HepG2 (cell line): ENCODE measurements around the gene TLCD1. TPM values are rescaled to one million over a fixed set of nuclear protein-coding genes. Genes with fewer than 3 reads are reported as not detected.

ENCODE experiments used
- ATAC-seq: fragments of 200-7000 bp; cut with Tn5 transposase; 3 replicates; pipeline ENCODE4 v1.9.1; 2020; ENCODE audit warnings: mild to moderate bottlenecking, moderate library complexity
- BruUV-seq: library from RNA; stranded (reverse); fragments of 400-500 nt; replicated peaks from 2 replicates; lab custom pipeline; 2021; lab: Mats Ljungman, UMichigan
- CTCF ChIA-PET: fragments of 300-600 bp; formaldehyde crosslinking; extraction: SDS; loops from one replicate; lab custom pipeline; 2021; ENCODE audit warnings: low total read pairs, inconsistent platforms, low intra/inter-chr PET ratio; lab: Yijun Ruan, JAX
- POLR2A ChIA-PET: fragments of 350-600 bp; sonication (Branson Sonifier 250); formaldehyde crosslinking; loops from one replicate; lab custom pipeline; 2020; ENCODE audit warnings: antibody characterized with exemption, inconsistent platforms; lab: Yijun Ruan, JAX
- DNase-seq: peaks from one replicate; pipeline ENCODE4 v3.0.0-alpha.2; 2015; ENCODE audit warnings: low spot score
- FAIRE-seq: peaks from 3 replicates; lab custom pipeline; 2011; peaks lifted over from hg19 to GRCh38; lab: Jason Lieb, UNC
- H2AFZ ChIP-seq: one replicate; pipeline ENCODE4 v1.6.1; 2011; ENCODE audit warnings: low read length, inconsistent platforms
- H3K27ac ChIP-seq: fragments of 300-600 bp; 3 replicates; pipeline ENCODE4 v1.8.0; 2011; ENCODE audit warnings: mixed run types, mild to moderate bottlenecking, mixed read lengths, low read length, inconsistent platforms; ENCODE audit not compliant: insufficient read depth; ENCODE audit errors: extremely low read length
- H3K27me3 ChIP-seq, 2 experiments: fragments of 200-600 bp in 1 of 2; 2 replicates in 1 of 2; 3 replicates in 1 of 2; pipeline versions ENCODE4 v1.6.0 to v1.8.0; 2011; ENCODE audit warnings: low read length in 2 of 2, mild to moderate bottlenecking in 2 of 2, moderate library complexity in 2 of 2, inconsistent platforms in 1 of 2; ENCODE audit not compliant: insufficient read depth in 2 of 2, control insufficient read depth in 1 of 2
- H3K36me3 ChIP-seq, 2 experiments: fragments of 200-600 bp in 1 of 2; replicated peaks in 1 of 2; 2 replicates in 1 of 2; 3 replicates in 1 of 2; pipeline versions ENCODE4 v1.5.1 to v1.8.0; 2011; ENCODE audit warnings: low read length in 2 of 2, inconsistent platforms in 1 of 2; ENCODE audit not compliant: insufficient read depth in 2 of 2, control insufficient read depth in 1 of 2
- H3K4me1 ChIP-seq: 2 replicates; pipeline ENCODE4 v1.5.1; 2012; ENCODE audit warnings: low read length, inconsistent platforms; ENCODE audit not compliant: insufficient read depth
- H3K4me2 ChIP-seq: 2 replicates; pipeline ENCODE4 v1.6.0; 2011; ENCODE audit warnings: low read depth, low read length, inconsistent platforms
- H3K4me3 ChIP-seq, 3 experiments: fragments of 200-600 bp in 1 of 3; sonication (generic), shearing (Covaris generic) in 1 of 3; replicated peaks in 1 of 3; 2 replicates each; pipeline ENCODE4 v1.5.1; 2011 to 2016; ENCODE audit warnings: low read length in 3 of 3, inconsistent platforms in 2 of 3, low read depth in 2 of 3, mild to moderate bottlenecking in 2 of 3, control low read depth in 1 of 3, mixed read lengths in 1 of 3; ENCODE audit not compliant: insufficient read depth in 1 of 3
- H3K79me2 ChIP-seq: one replicate; pipeline ENCODE4 v1.6.1; 2011; ENCODE audit warnings: low read length, inconsistent platforms; ENCODE audit not compliant: insufficient read depth
- H3K9ac ChIP-seq: 2 replicates; pipeline ENCODE4 v1.6.0; 2011; ENCODE audit warnings: mild to moderate bottlenecking, low read depth, low read length, inconsistent platforms; ENCODE audit not compliant: insufficient read depth
- H3K9me3 ChIP-seq: 2 replicates; pipeline ENCODE4 v1.5.1; 2012; ENCODE audit warnings: mild to moderate bottlenecking, low read length
- H4K20me1 ChIP-seq: 2 replicates; pipeline ENCODE4 v1.6.0; 2011; ENCODE audit warnings: inconsistent platforms, mild to moderate bottlenecking, low read length, moderate library complexity; ENCODE audit not compliant: insufficient read depth
- DDIT3 ChIP-seq: sonication (generic); formaldehyde crosslinking; IDR thresholded peaks from 2 replicates; pipeline ENCODE4 v1.4.0; 2020; ENCODE audit warnings: mild to moderate bottlenecking, missing genetic modification reagents
- GPN1 ChIP-seq: sonication (generic); formaldehyde crosslinking; IDR thresholded peaks from 2 replicates; pipeline ENCODE4 v1.5.1; 2020; ENCODE audit warnings: missing genetic modification reagents, borderline replicate concordance
- IRF9 ChIP-seq: sonication (generic); formaldehyde crosslinking; IDR thresholded peaks from 2 replicates; pipeline ENCODE4 v1.8.0; 2022; ENCODE audit warnings: missing genetic modification reagents, mild to moderate bottlenecking, borderline replicate concordance
- PRDM15 ChIP-seq: sonication (generic); formaldehyde crosslinking; IDR thresholded peaks from 2 replicates; pipeline ENCODE4 v1.4.0; 2020; ENCODE audit warnings: missing genetic modification reagents
- RAD51 ChIP-seq: fragments of 450-650 bp; IDR thresholded peaks from 2 replicates; pipeline ENCODE4 v1.6.1; 2016; ENCODE audit warnings: borderline replicate concordance
- RFX3 ChIP-seq: IDR thresholded peaks from 2 replicates; pipeline ENCODE4 v1.6.1; 2016; ENCODE audit warnings: missing biosample characterization, missing genetic modification reagents
- ZBTB44 ChIP-seq: sonication (generic); formaldehyde crosslinking; IDR thresholded peaks from 2 replicates; pipeline ENCODE4 v1.4.0; 2020; ENCODE audit warnings: missing genetic modification reagents
- ZNF800 ChIP-seq: sonication (generic); formaldehyde crosslinking; IDR thresholded peaks from 2 replicates; pipeline ENCODE4 v1.4.0; 2020; ENCODE audit warnings: missing genetic modification reagents
- WGBS: methylation state at CpG from one replicate; pipeline ENCODE4 v1.1.6; 2017; ENCODE audit warnings: low lambda C conversion rate; 5-methylcytosine and 5-hydroxymethylcytosine counted together
- in situ Hi-C: cut with HindIII; loops from 2 replicates; pipeline ENCODE4 v1.10.0; 2017; ENCODE audit warnings: low pct_unique_long_range_greater_than_20kb; ENCODE audit not compliant: extremely low pct_ligation_motif_present
- intact Hi-C: fragments of 100-400 bp; cut with micrococcal nuclease; formaldehyde crosslinking; loops from one replicate; pipeline ENCODE4 v1.10.0; 2022; ENCODE audit not compliant: unreplicated experiment
- polyA plus RNA-seq, 8 experiments: library from polyadenylated mRNA; depleted of rRNA in 3 of 8; stranded (reverse) in 7 of 8; unstranded in 1 of 8; fragments of >200 nt; fragmentation: Illumina TruSeq in 4 of 8; extraction: Trizol in 4 of 8; gene quantifications; 2 replicates each; pipeline versions ENCODE4 v1.2.1 to v1.2.3, GENCODE V29; 2011 to 2016; ENCODE audit warnings: low read depth in 4 of 8, missing spikeins in 1 of 8, mixed read lengths in 1 of 8; ENCODE audit not compliant: insufficient read depth in 1 of 8
- total RNA-seq, 5 experiments: library from RNA; depleted of rRNA; stranded (reverse); fragments of >200 nt; fragmentation: Illumina TruSeq; extraction: Trizol; gene quantifications; 2 replicates each; pipeline ENCODE4 v1.2.3, GENCODE V29; 2016; ENCODE audit warnings: low read depth in 1 of 5

Gene TLCD1
- total and polyA plus RNA-seq, 2 of the 13 experiments (the other 11 are each of a cell fraction or from before 2014, with no cell fraction given) = 14.9 to 19.6 TPM

- CTCF ChIA-PET = no interaction called here
Measured at GRCh38 chr17:28716740-28717577, 9.1 kb downstream of the TLCD1 start.

More at GRCh38 chr17:28716740-28717577, 9.1 kb downstream of the TLCD1 start:
- Histone ChIP-seq H3K79me2 (peaks cover 20% of the 10 kb centered on the region), H3K9me3 (no peaks in the 10 kb centered on the region), H3K27ac (no peak overlapping the region), H2AFZ (no peak overlapping the region), H3K4me3 (no peak overlapping the region), H3K9ac (no peak overlapping the region), H3K4me1 (peaks cover 44% of the 10 kb centered on the region), H3K4me2 (no peak overlapping the region), H4K20me1 (peaks cover 14% of the 10 kb centered on the region), H3K36me3 (peaks cover 1 to 12% of the 10 kb centered on the region in 2 experiments; a peak in 1 of 5 replicates), H3K27me3 (peaks cover 2 to 3% of the 10 kb centered on the region in 2 experiments; a peak in 3 of 5 replicates)
- POLR2A ChIA-PET = interaction anchor here (10.1 kb wide), 1 partner anchor 18 kb away, joined by 145 read pairs; no protein-coding TSS in a partner anchor
- BruUV-seq = no TSS peak
- in situ Hi-C loops (loop anchor here (5.0 kb wide), 1 partner anchor 70 kb away; the partner anchor contains the start of gene BLTP2), intact Hi-C loops (no loop called here)
- ATAC-seq (no peak), FAIRE-seq (no peak), DNase-seq (no peak)
- TF ChIP-seq RAD51 = no peak
- no peak for TF ChIP-seq RFX3
- no peak for TF ChIP-seq IRF9
- no peak for TF ChIP-seq GPN1
- TF ChIP-seq ZBTB44 (CRISPR knock-in tag) = no peak
- TF ChIP-seq DDIT3 = no peak
- no peak for TF ChIP-seq ZNF800 (CRISPR knock-in tag)
- TF ChIP-seq PRDM15 (CRISPR knock-in tag) = no peak
- 84% methylated on average over 49 of the region's 63 CpGs for WGBS
